HAP-1 (cell line): ENCODE results near the gene KIF12.

ENCODE experiments used
- DNase-seq, 2 experiments: peaks; one replicate each; pipeline ENCODE4 v3.0.0-alpha.2; 2016 to 2020; ENCODE audit warnings: low spot score in 2 of 2
- H3K27me3 ChIP-seq: fragments of 250-450 bp; sonication (Bioruptor Pico); 2 replicates; pipeline ENCODE4 v1.5.1; 2020; ENCODE audit warnings: low read depth, mild to moderate bottlenecking, moderate library complexity
- H3K36me3 ChIP-seq: fragments of 250-450 bp; sonication (Bioruptor Pico); replicated peaks from 2 replicates; pipeline ENCODE4 v1.5.1; 2020; ENCODE audit warnings: mild to moderate bottlenecking
- H3K4me1 ChIP-seq: fragments of 250-450 bp; sonication (Bioruptor Pico); 2 replicates; pipeline ENCODE4 v1.5.1; 2020; ENCODE audit warnings: mild to moderate bottlenecking
- H3K4me3 ChIP-seq: fragments of 250-450 bp; sonication (Bioruptor Pico); 2 replicates; pipeline ENCODE4 v1.5.1; 2020; ENCODE audit warnings: mild to moderate bottlenecking, moderate library complexity
- H3K9me3 ChIP-seq: fragments of 250-450 bp; sonication (Bioruptor Pico); 2 replicates; pipeline ENCODE4 v1.5.1; 2020; ENCODE audit warnings: mild to moderate bottlenecking, moderate library complexity
- in situ Hi-C: fragments of 300-500 bp; cut with MboI; formaldehyde crosslinking; loops from 3 replicates; pipeline ENCODE4 v1.14.3; 2020; ENCODE audit warnings: low sequenced_read_pairs, inconsistent platforms, mixed read lengths

KIF12 gene

GRCh38 chr9:114105236-114105635 lies 6.1 kb upstream of the KIF12 start:
- Histone ChIP-seq H3K27me3 (peaks cover 24% of the 10 kb centered on the region), H3K4me3 (no peak overlapping the region), H3K4me1 (no peaks in the 10 kb centered on the region), H3K9me3 (0 out of 2 replicates have a peak, but pooled peaks cover 4% of the 10 kb centered on the region), H3K36me3 (no peaks in the 10 kb centered on the region)
- DNase-seq: no peak
- in situ Hi-C loops: loop anchor here (10.0 kb wide), 1 partner anchor 60 kb away; no protein-coding TSS in a partner anchor

- H3K27me3 ChIP-seq: peaks cover 24% of the 10 kb centered on the region
- no peaks in the 10 kb centered on the region for H3K36me3 ChIP-seq
- no peak for DNase-seq
- H3K4me1 ChIP-seq: peaks cover 3% of the 10 kb centered on the region; the same call in 1 of the 2 replicates
- H3K9me3 ChIP-seq: 0 out of 2 replicates have a peak, but pooled peaks cover 4% of the 10 kb centered on the region
- no peak overlapping the region for H3K4me3 ChIP-seq
- in situ Hi-C loops: loop anchor here (10.0 kb wide), 1 partner anchor 62 kb away; no protein-coding TSS in a partner anchor
Measured at GRCh38 chr9:114102484-114102883, 3.4 kb upstream of the KIF12 start.

DNA sequence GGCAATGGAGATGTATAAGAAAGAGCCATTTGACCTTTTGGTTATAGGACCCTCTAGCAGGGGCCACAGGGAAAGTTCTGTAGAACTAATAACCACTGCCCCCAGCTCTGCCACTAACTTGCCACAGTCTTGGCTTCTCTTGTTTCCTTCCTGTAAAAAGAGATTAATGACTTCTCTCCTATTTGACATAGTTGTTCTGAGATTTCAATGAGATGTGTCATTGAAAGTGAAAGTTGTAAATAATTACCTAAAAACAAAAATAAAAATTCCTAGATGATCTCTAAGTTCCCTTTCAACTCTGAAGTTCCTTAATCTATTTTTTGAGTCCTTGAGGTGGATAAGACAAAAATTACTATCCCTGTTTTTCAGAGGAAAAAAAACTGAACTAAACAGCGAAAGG lies 1.4 kb upstream of the KIF12 start:
- DNase-seq: no peak
- H3K36me3 ChIP-seq: no peaks in the 10 kb centered on the region
- H3K4me1 ChIP-seq: peaks cover 3% of the 10 kb centered on the region; the same call in 1 of the 2 replicates
- H3K4me3 ChIP-seq: no peak overlapping the region
- H3K9me3 ChIP-seq: 0 out of 2 replicates have a peak, but pooled peaks cover 4% of the 10 kb centered on the region
- H3K27me3 ChIP-seq: peaks cover 19% of the 10 kb centered on the region
- in situ Hi-C loops: loop anchor here (10.0 kb wide), 1 partner anchor 64 kb away; no protein-coding TSS in a partner anchor

DNA sequence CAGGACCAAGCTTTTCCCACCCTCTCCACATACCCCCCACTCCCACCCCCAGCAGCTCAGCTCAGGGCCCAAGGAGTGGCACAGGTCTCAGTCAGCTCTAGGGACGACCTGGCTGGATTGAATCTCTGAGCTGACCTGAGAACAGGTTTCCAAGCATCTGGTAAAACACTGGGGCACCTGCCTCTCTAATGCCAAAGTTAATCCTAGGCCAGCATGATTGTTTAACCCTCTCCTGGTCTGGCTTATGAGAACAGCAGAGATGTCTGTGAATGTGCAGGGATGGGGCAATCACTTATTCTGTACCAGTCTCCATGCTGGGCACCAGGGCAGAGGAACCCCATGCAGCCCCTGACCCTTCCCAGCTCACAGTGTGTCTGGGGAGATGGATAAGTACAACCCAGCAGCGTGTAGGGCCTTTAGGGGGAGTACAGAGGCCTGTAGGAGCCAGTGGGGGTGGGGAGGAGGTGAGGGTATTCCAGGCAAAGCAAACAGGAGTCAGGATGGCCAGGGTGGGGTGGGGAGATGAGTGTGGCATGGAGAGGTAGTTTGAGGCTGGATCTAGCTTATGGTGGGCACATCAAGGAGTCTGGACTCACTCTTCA lies 678 bp upstream of the KIF12 start:
- Histone ChIP-seq H3K27me3 (peaks cover 12% of the 10 kb centered on the region), H3K4me3 (no peak overlapping the region), H3K9me3 (0 out of 2 replicates have a peak, but pooled peaks cover 4% of the 10 kb centered on the region), H3K4me1 (peaks cover 3% of the 10 kb centered on the region; the same call in 1 of the 2 replicates), H3K36me3 (no peaks in the 10 kb centered on the region)
- DNase-seq: no peak
- in situ Hi-C loops: loop anchor here (10.0 kb wide), 2 partner anchors 65 to 185 kb away; no protein-coding TSS in a partner anchor

- no peaks in the 10 kb centered on the region for H3K36me3 ChIP-seq
- H3K4me1 ChIP-seq: peaks cover 3% of the 10 kb centered on the region; the same call in 1 of the 2 replicates
- peak overlapping the region; percentile 36 for H3K4me3 ChIP-seq
- in situ Hi-C loops: loop anchor here (10.0 kb wide), 1 partner anchor 187 kb away; no protein-coding TSS in a partner anchor
- DNase-seq: peak; percentile 48 to 90
- 0 out of 2 replicates have a peak, but pooled peaks cover 4% of the 10 kb centered on the region for H3K9me3 ChIP-seq
- H3K27me3 ChIP-seq: 0 out of 2 replicates have a peak, but pooled peaks cover 2% of the 10 kb centered on the region
Measured at GRCh38 chr9:114098021-114098935, 814 bp downstream of the KIF12 start.

DNA sequence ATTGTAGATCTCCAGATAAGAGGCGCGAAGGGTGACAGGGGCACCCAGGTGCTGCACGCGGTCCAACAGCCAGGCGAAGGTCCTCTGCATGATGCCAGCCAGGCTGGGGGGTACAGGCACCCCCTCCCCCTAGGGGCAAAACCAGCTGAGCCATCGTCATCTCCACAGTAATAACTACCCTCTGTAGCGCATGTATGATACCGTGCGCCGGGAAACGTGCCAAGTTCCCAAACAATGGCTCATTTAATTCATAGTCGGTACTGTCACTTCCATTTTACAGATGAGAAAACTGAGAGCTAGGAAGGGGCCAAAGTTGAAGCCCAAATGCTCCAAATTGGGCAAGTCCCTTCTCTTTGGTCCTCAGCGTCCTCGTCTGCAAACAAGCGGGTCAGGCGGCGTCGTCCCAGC lies 1.5 kb downstream of the KIF12 start:
- H3K4me3 ChIP-seq: peak overlapping the region; percentile 36
- no peaks in the 10 kb centered on the region for H3K27me3 ChIP-seq
- DNase-seq: peak in 1 of 2 experiments; percentile 27
- no peaks in the 10 kb centered on the region for H3K36me3 ChIP-seq
- peaks cover 3% of the 10 kb centered on the region; the same call in 1 of the 2 replicates for H3K4me1 ChIP-seq
- H3K9me3 ChIP-seq: 0 out of 2 replicates have a peak, but pooled peaks cover 2% of the 10 kb centered on the region
- in situ Hi-C loops: loop anchor here (10.0 kb wide), 1 partner anchor 187 kb away; no protein-coding TSS in a partner anchor

DNA sequence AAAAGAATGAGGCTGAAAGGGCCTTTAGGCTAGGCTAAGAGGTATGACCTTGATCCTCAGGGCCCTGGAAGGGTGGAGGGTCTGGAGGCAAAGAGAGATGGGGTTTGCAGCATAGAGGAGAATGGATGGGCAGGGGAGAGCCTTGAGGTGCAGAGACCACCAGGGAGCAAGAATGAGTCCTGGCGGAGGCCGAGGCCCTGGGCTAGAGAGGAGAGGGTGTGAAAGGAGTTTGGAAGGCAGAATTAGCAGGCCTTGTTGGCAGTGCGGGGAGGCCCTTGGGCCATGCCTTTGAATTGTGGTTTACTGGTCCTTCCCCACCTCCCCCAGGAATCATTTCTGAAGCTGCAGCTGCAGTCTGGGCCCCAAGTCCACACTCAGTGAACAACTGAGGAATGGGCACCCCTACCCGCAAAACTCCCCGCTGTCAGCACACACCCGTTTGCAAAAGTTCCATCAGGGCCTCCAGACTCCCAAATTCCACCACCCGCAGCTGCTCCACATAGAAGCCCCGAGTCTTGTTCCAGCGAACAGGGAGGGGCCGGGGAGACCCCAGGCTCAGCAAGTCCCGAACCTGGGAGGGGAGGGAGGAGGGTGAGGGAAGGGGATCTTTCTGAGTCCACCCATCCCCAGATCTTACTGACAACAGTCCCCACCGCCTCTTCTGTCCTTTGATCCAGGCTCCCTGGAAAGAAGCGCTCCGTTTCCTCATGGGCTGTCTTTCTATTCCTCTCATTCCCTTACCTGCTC lies 2.1 kb downstream of the KIF12 start:
- H3K4me3 ChIP-seq: no peak overlapping the region
- H3K27me3 ChIP-seq: no peaks in the 10 kb centered on the region
- no peaks in the 10 kb centered on the region for H3K9me3 ChIP-seq
- no peaks in the 10 kb centered on the region for H3K36me3 ChIP-seq
- in situ Hi-C loops: loop anchor here (10.0 kb wide), 1 partner anchor 188 kb away; no protein-coding TSS in a partner anchor
- peaks cover 3% of the 10 kb centered on the region; the same call in 1 of the 2 replicates for H3K4me1 ChIP-seq
- no peak for DNase-seq

GRCh38 chr9:114096041-114096511 lies 3.0 kb downstream of the KIF12 start:
- no peak overlapping the region for H3K4me3 ChIP-seq
- in situ Hi-C loops: loop anchor here (10.0 kb wide), 1 partner anchor 189 kb away; no protein-coding TSS in a partner anchor
- H3K36me3 ChIP-seq: no peaks in the 10 kb centered on the region
- peaks cover 3% of the 10 kb centered on the region; the same call in 1 of the 2 replicates for H3K4me1 ChIP-seq
- peak in 1 of 2 experiments; percentile 56 for DNase-seq
- no peaks in the 10 kb centered on the region for H3K27me3 ChIP-seq
- no peaks in the 10 kb centered on the region for H3K9me3 ChIP-seq

DNA sequence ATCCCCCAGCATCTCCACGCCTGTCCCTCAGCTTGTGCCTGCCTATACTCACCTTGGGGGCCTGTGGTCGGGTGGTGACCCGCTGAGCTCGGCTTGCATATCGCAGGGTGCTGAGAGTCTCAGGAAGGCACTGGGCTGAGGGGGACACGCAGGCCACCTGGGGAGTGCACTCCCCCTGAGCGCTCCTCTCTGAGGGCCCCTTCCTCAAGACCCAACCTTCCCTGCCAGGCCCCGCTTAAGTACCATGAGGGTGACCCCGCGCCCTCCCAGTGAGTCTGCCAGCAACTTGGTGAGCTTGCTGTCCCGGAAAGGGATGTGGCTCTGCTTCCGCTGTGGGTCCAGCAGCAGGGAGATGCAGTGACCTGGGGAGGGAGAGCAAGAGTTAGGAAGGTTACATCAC lies 4.1 kb downstream of the KIF12 start:
- no peak for DNase-seq
- peaks cover 3% of the 10 kb centered on the region; the same call in 1 of the 2 replicates for H3K4me1 ChIP-seq
- no peaks in the 10 kb centered on the region for H3K36me3 ChIP-seq
- no peak overlapping the region for H3K4me3 ChIP-seq
- H3K9me3 ChIP-seq: no peaks in the 10 kb centered on the region
- no peaks in the 10 kb centered on the region for H3K27me3 ChIP-seq
- in situ Hi-C loops: loop anchor here (10.0 kb wide), 1 partner anchor 190 kb away; no protein-coding TSS in a partner anchor

GRCh38 chr9:114093761-114094505 lies 5.2 kb downstream of the KIF12 start:
- no peak for DNase-seq

DNA sequence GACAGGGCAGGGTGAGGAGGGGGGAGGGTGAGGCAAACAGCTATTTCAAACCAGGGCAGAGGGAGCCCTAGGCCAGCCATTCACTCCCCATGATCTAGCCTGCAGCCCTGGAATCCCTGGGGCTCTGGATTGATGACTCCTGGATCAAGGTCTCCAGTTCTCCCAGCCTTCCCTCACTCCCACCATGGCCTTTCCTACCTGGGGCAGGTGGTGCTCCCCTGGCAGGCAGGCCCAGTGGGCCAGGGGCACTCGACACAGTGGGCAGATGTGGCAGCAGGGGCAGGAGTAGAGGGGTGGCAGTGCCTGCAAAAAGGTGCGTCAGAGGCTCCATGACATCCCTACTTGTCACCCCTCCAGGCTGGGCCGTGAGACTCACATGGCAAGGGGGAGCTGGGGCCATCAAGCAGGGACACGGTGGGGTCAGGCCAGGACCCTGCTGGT lies 6.0 kb downstream of the KIF12 start:
- in situ Hi-C loops: loop anchor here (10.0 kb wide), 1 partner anchor 192 kb away; no protein-coding TSS in a partner anchor
- no peak for DNase-seq
- no peaks in the 10 kb centered on the region for H3K9me3 ChIP-seq
- no peaks in the 10 kb centered on the region for H3K27me3 ChIP-seq
- peaks cover 3% of the 10 kb centered on the region; the same call in 1 of the 2 replicates for H3K4me1 ChIP-seq
- no peak overlapping the region for H3K4me3 ChIP-seq
- no peaks in the 10 kb centered on the region for H3K36me3 ChIP-seq

More at GRCh38 chr9:114093761-114094505, 5.2 kb downstream of the KIF12 start:
- Histone ChIP-seq H3K27me3 (no peaks in the 10 kb centered on the region), H3K36me3 (no peaks in the 10 kb centered on the region), H3K4me3 (no peak overlapping the region), H3K4me1 (peaks cover 3% of the 10 kb centered on the region; the same call in 1 of the 2 replicates), H3K9me3 (no peaks in the 10 kb centered on the region)
- in situ Hi-C loops: loop anchor here (10.0 kb wide), 1 partner anchor 191 kb away; no protein-coding TSS in a partner anchor

DNA sequence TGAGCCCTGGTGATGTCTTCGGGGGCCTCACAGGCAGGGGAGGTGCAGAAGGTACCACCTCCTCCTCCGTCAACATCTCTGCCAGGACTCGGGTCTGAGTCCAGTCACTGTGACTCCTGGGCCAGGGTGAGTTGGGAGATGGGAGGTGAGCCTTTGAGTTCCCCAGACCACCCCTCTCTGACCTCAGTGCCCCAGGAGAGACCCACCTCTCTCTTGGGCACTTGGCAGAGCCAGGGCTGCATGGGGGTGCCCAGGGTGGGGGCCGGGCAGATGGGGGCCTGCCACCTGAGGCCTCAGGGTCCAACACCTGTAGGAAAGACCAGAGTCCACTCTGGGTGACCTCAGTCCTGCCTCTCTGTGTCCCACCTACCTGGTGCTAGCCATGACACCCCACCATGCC lies 6.8 kb downstream of the KIF12 start:
- Histone ChIP-seq H3K36me3 (no peaks in the 10 kb centered on the region), H3K4me1 (no peaks in the 10 kb centered on the region), H3K27me3 (no peaks in the 10 kb centered on the region), H3K4me3 (no peak overlapping the region), H3K9me3 (no peaks in the 10 kb centered on the region)
- in situ Hi-C loops: loop anchor here (10.0 kb wide), 1 partner anchor 192 kb away; no protein-coding TSS in a partner anchor
- DNase-seq: no peak
